ENCODE results near the gene SLC8A1. TPM values are rescaled to one million over a fixed set of nuclear protein-coding genes. Genes with fewer than 3 reads are reported as not detected.

Gene SLC8A1
- total RNA-seq, 2 experiments from 2014 or later = 0.47 to 0.59 TPM

GRCh38 chr2:40213619-40214018 is 238.3 kb downstream of the SLC8A1 start:
- H3K36me3 Mint-ChIP-seq (ENCODE audit: low read depth) = no peaks in the 10 kb centered on the region
- Histone ChIP-seq H3K36me3 (ENCODE audit: insufficient read depth, low read length) (no peaks in the 10 kb centered on the region), H3K4me1 (ENCODE audit: insufficient read depth, low read length) (no peaks in the 10 kb centered on the region), H3K27me3 (ENCODE audit: control insufficient read depth in 1 of 2, insufficient read depth in 2 of 2, low read length in 2 of 2) (no peaks in the 10 kb centered on the region), H3K27ac (ENCODE audit: low read depth in 1 of 2, low read length in 2 of 2) (no peak overlapping the region), H3K9me3 (ENCODE audit: control insufficient read depth in 1 of 2, insufficient read depth in 1 of 2, low read length in 2 of 2) (no peaks in the 10 kb centered on the region), H3K4me3 (ENCODE audit: low read length) (no peak overlapping the region)
- no peaks in the 10 kb centered on the region for H3K4me1 Mint-ChIP-seq (ENCODE audit: low read depth)
- no peak overlapping the region for H3K27ac Mint-ChIP-seq
- intact Hi-C loops (cut with DNase I, micrococcal nuclease) = no loop called here
- ChIA-PET POLR2A (no interaction called here), CTCF (no interaction called here)
- H3K4me3 Mint-ChIP-seq = no peak overlapping the region
- no peaks in the 10 kb centered on the region for H3K27me3 Mint-ChIP-seq
- H3K9me3 Mint-ChIP-seq = no peaks in the 10 kb centered on the region
- ATAC-seq (ENCODE audit: poor library complexity) (no peak), DNase-seq (no peak)
- TF ChIP-seq, protein P1, sequence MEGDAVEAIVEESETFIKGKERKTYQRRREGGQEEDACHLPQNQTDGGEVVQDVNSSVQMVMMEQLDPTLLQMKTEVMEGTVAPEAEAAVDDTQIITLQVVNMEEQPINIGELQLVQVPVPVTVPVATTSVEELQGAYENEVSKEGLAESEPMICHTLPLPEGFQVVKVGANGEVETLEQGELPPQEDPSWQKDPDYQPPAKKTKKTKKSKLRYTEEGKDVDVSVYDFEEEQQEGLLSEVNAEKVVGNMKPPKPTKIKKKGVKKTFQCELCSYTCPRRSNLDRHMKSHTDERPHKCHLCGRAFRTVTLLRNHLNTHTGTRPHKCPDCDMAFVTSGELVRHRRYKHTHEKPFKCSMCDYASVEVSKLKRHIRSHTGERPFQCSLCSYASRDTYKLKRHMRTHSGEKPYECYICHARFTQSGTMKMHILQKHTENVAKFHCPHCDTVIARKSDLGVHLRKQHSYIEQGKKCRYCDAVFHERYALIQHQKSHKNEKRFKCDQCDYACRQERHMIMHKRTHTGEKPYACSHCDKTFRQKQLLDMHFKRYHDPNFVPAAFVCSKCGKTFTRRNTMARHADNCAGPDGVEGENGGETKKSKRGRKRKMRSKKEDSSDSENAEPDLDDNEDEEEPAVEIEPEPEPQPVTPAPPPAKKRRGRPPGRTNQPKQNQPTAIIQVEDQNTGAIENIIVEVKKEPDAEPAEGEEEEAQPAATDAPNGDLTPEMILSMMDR (IDR thresholded peaks at IDR 0.05) = no peak

DNA sequence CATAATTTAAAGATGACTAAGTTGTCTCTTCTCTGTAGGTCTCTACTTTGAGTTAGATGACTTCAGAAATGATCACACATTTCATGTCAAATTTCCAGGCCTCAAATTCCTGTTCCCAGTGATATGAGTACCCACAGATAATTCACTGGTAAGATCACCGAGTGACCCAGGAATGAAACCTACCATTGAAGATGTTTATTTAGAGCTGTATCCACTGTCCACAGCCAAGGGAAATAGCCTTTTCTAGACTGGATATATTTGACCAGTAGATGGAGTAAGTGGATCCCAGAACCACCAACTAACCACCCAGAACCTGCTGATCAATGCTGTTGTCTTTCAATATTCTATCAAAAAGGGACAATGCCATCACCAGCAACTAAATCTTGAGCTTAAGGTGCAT is 238.8 kb downstream of the SLC8A1 start:
- intact Hi-C loops (cut with DNase I, micrococcal nuclease) = no loop called here
- H3K27ac Mint-ChIP-seq = no peak overlapping the region
- ATAC-seq (ENCODE audit: poor library complexity) = no peak

DNA sequence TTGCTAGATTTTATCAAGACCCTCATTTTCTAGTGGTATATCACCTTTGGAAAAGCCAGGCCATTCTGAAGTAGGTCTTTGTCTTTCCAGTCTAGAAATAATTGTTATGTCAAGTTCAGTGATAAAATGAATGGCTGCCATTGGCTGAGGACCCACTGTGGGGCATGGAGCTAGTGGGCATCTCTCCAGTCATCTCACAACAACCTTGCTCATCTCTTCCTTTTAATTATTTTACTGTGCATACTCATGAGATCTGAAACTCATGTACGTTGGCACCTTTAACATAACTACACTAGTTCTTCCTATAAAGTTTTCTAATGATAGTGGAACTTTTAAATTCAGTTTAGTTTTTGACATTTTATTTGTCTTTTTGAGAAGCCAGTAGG is 240.9 kb downstream of the SLC8A1 start:
- H3K9me3 ChIP-seq (ENCODE audit: control insufficient read depth in 1 of 2, insufficient read depth in 1 of 2, low read length in 2 of 2) = no peaks in the 10 kb centered on the region
- ATAC-seq (ENCODE audit: poor library complexity) (no peak), DNase-seq (no peak)
- POLR2A ChIA-PET = no interaction called here
- Mint-ChIP-seq H3K4me3 (no peak overlapping the region), H3K9me3 (no peaks in the 10 kb centered on the region), H3K27ac (no peak overlapping the region), H3K27me3 (no peaks in the 10 kb centered on the region), H3K36me3 (ENCODE audit: low read depth) (no peaks in the 10 kb centered on the region), H3K4me1 (ENCODE audit: low read depth) (no peaks in the 10 kb centered on the region)
- no peak overlapping the region for H3K27ac ChIP-seq (ENCODE audit: low read depth in 1 of 2, low read length in 2 of 2)
- H3K4me1 ChIP-seq (ENCODE audit: insufficient read depth, low read length) = no peaks in the 10 kb centered on the region
- H3K4me3 ChIP-seq (ENCODE audit: low read length) = no peak overlapping the region
- CTCF ChIA-PET = no interaction called here
- H3K36me3 ChIP-seq (ENCODE audit: insufficient read depth, low read length) = no peaks in the 10 kb centered on the region
- no peaks in the 10 kb centered on the region for H3K27me3 ChIP-seq (ENCODE audit: control insufficient read depth in 1 of 2, insufficient read depth in 2 of 2, low read length in 2 of 2)
- intact Hi-C loops (cut with DNase I, micrococcal nuclease) = no loop called here
- TF ChIP-seq, protein P1 (IDR thresholded peaks at IDR 0.05) = no peak

More for the DNA sequence above, 238.8 kb downstream of the SLC8A1 start:
- H3K4me1 Mint-ChIP-seq (ENCODE audit: low read depth) = no peaks in the 10 kb centered on the region
- Histone ChIP-seq H3K4me3 (ENCODE audit: low read length) (no peak overlapping the region), H3K27me3 (ENCODE audit: control insufficient read depth in 1 of 2, insufficient read depth in 2 of 2, low read length in 2 of 2) (no peaks in the 10 kb centered on the region), H3K4me1 (ENCODE audit: insufficient read depth, low read length) (no peaks in the 10 kb centered on the region), H3K9me3 (ENCODE audit: control insufficient read depth in 1 of 2, insufficient read depth in 1 of 2, low read length in 2 of 2) (no peaks in the 10 kb centered on the region), H3K36me3 (ENCODE audit: insufficient read depth, low read length) (no peaks in the 10 kb centered on the region), H3K27ac (ENCODE audit: low read depth in 1 of 2, low read length in 2 of 2) (no peak overlapping the region)
- CTCF ChIA-PET = no interaction called here
- POLR2A ChIA-PET = no interaction called here
- no peaks in the 10 kb centered on the region for H3K9me3 Mint-ChIP-seq
- no peaks in the 10 kb centered on the region for H3K36me3 Mint-ChIP-seq (ENCODE audit: low read depth)
- TF ChIP-seq, protein P1 (IDR thresholded peaks at IDR 0.05) = no peak
- no peak for DNase-seq
- H3K4me3 Mint-ChIP-seq = no peak overlapping the region
- no peaks in the 10 kb centered on the region for H3K27me3 Mint-ChIP-seq
